HL-60 (cell line): ENCODE measurements around the gene TMEM150B.

Experiments
- CTCF ChIP-seq: IDR thresholded peaks from one replicate; pipeline ENCODE4 v1.5.1; 2011; ENCODE audit warnings: low read length, control low read depth, inconsistent platforms; ENCODE audit not compliant: insufficient read depth
- POLR2AphosphoS5 ChIP-seq: IDR thresholded peaks from 2 replicates; pipeline ENCODE4 v1.6.1; 2012; ENCODE audit warnings: low read depth
- SPI1 ChIP-seq: IDR thresholded peaks from 2 replicates; pipeline ENCODE4 v1.6.1; 2012; ENCODE audit warnings: low read depth, mild to moderate bottlenecking, borderline replicate concordance
- TF ChIP-seq, protein P1 (sequence below): IDR thresholded peaks from 2 replicates; pipeline ENCODE4 v1.6.1; 2012; ENCODE audit warnings: low read depth; ENCODE audit not compliant: insufficient replicate concordance

DNA sequence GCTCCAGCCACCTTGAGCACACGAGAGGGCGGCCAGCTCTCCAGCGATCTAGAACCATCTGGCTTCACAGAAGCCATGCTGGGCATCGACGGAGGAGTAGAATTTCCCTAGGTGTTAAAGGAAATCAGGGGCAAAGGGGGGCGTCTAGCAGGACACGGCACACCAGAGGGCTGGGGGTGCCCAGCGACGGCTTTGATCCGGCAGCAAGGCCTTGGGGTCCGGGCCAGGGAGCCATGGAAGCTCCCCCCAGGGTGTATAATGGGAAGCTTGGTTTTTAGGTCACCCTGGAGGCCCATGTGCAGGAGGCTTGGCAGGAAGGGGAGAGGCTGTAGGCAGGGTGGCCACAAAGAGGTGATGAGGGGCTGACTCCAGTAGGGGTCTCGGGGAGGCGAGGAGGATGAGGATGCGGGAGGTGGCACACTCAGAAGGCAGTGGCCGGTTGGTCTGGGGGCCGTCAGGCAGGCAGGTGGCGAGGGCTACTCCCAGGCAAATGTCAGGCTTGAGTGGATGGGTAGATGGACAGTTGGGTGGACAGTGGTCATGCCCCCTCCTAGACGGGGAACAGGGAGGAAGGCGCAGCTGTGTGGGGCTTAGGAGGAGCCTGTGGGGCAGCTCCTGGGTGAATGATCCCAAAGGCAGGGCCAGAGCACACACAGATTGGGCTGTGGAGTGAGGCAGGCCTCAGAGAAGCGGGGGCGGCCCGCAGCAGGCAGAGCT lies 20.1 kb upstream of the TMEM150B start:
- no peak for TF ChIP-seq CTCF
- no peak for TF ChIP-seq POLR2AphosphoS5
- TF ChIP-seq, protein P1, sequence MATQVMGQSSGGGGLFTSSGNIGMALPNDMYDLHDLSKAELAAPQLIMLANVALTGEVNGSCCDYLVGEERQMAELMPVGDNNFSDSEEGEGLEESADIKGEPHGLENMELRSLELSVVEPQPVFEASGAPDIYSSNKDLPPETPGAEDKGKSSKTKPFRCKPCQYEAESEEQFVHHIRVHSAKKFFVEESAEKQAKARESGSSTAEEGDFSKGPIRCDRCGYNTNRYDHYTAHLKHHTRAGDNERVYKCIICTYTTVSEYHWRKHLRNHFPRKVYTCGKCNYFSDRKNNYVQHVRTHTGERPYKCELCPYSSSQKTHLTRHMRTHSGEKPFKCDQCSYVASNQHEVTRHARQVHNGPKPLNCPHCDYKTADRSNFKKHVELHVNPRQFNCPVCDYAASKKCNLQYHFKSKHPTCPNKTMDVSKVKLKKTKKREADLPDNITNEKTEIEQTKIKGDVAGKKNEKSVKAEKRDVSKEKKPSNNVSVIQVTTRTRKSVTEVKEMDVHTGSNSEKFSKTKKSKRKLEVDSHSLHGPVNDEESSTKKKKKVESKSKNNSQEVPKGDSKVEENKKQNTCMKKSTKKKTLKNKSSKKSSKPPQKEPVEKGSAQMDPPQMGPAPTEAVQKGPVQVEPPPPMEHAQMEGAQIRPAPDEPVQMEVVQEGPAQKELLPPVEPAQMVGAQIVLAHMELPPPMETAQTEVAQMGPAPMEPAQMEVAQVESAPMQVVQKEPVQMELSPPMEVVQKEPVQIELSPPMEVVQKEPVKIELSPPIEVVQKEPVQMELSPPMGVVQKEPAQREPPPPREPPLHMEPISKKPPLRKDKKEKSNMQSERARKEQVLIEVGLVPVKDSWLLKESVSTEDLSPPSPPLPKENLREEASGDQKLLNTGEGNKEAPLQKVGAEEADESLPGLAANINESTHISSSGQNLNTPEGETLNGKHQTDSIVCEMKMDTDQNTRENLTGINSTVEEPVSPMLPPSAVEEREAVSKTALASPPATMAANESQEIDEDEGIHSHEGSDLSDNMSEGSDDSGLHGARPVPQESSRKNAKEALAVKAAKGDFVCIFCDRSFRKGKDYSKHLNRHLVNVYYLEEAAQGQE, result no peak
- TF ChIP-seq SPI1, result no peak
